CD1c-positive myeloid dendritic cell (primary cell): Measurements from ENCODE around the gene SPATA33.
A peak's percentile ranks its signal among the peaks of the same experiment; 100 is the strongest.
"Not testable (repeated sequence)": the region's sequence is repeated elsewhere in the genome, so short reads cannot be mapped to it uniquely, and the experiment has no call there.

Experiments used
- DNase-seq: peaks from one replicate; pipeline ENCODE4 v3.0.0-alpha.2; 2016; ENCODE audit errors: extremely low spot score

Gene SPATA33

DNA sequence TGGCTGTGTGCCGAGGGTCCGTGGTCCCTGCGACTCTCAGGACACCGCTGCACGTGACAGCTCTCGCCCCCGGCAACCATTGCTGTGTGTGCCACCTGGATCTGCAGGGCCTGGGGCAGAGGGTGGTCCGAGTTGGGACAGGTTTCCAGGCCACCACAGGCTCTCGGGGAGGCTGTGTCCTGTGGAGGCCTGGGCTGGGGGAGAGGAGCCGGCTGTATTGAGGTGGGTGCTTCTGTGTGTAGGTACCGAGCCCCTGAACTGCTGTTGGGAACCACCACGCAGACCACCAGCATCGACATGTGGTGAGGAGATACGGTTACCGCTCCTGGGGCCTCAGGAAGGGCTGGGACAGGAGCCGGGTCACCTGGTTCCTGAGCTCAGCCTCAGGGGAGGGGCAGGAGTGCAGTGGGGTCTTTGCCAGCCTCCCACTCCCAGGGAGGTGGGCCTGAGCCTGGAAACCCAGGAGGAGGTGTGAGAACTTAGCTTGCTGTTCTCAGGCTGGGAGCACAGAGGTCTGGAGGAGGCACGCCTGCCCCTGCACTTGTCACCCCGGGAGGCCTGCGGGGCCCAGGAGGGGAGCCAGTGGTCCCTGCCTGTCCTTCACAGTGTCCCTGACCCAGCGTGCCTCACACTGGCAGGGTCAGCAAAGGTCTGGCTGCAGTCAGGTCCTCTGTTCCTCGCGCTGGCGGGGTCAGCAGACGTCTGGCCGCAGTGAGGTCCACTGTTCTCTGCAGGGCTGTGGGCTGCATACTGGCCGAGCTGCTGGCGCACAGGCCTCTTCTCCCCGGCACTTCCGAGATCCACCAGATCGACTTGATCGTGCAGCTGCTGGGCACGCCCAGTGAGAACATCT lies 36.5 kb downstream of the SPATA33 start:
- DNase-seq, result no peak

DNA sequence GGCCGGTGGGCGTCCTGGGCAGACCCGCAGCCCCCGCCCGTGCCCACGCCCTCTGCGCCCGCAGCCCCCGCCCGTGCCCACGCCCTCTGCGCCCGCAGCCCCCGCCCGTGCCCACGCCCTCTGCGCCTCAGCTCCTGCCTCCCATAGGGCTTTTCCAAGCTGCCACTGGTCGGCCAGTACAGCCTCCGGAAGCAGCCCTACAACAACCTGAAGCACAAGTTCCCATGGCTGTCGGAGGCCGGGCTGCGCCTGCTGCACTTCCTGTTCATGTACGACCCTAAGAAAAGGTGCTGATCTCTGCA lies 37.1 kb downstream of the SPATA33 start:
- DNase-seq, result not testable (repeated sequence)

DNA sequence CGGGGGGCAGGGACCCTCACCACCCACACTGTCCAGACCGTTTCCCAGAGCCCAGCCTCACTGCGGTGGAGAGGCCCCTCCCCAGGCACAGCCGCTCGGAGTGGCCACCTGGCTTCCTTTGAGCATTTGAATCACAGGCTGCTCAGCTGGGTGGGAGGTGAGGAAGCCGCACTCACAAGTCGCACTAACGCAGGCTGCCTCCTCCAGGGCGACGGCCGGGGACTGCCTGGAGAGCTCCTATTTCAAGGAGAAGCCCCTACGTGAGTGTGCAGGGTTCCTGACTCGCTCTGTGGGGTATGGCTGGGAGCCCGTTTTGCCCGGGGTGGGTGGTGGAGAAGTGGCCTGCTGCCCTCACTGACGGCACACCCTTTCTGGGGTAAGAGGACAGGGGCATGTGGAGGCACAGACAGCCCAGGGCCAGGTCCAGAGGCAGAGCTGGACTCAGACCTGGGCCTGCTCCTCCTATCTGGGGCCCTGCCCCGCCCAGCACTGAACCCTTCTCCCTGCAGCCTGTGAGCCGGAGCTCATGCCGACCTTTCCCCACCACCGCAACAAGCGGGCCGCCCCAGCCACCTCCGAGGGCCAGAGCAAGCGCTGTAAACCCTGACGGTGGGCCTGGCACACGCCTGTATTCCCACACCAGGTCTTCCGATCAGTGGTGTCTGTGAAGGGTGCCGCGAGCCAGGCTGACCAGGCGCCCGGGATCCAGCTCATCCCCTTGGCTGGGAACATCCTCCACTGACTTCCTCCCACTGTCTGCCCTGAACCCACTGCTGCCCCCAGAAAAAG lies 37.6 kb downstream of the SPATA33 start:
- no peak for DNase-seq

DNA sequence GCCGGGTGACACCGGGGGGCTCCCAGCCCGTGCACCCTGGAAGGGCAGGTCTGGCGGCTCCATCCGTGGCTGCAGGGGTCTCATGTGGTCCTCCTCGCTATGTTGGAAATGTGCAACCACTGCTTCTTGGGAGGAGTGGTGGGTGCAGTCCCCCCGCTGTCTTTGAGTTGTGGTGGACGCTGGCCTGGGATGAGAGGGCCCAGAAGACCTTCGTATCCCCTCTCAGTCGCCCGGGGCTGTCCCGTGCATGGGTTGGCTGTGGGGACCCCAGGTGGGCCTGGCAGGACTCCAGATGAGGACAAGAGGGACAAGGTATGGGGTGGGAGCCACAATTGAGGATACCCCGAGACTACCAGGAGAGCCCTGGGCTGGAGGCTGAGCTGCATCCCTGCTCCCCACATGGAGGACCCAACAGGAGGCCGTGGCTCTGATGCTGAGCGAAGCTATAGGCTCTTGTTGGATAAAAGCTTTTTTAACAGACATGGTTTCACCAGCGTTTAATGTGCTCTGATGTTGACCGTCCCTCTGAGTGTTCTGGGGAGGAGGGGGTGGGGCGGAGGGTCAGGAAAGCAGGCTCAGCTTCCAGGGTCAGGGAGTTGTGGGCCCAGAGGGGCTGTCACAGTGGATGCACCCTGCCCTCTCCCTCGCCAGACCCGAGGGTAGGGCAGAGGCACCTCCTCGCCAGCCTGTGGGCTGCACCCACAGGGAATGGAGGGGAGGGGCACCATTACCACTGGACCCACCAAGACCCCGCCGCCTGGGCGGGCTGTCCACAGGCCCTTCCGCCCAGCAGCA lies 38.4 kb downstream of the SPATA33 start:
- no peak for DNase-seq

DNA sequence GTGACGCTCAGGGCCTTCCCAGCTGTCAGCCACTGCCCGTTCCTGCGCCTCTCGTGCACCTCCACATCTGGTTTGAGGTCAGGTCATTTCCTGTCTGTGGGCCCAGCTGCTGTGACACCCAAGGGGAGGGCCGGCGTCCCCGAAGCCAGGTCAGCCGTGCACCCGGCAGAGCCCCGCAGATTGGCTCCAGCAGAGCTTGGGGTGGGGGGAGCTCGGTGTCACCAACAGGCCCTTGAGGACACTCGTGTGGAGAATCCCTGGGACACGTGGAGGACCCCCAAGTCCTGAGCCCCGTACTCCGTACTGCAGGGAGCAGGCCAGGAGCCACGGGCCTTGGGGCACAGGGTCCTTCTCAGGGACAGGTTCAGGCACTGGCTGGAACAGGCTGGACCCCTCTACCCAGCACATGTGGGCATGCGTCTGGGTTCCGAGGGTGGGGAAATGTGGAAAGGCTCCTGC lies 39.1 kb downstream of the SPATA33 start:
- DNase-seq, result no peak

DNA sequence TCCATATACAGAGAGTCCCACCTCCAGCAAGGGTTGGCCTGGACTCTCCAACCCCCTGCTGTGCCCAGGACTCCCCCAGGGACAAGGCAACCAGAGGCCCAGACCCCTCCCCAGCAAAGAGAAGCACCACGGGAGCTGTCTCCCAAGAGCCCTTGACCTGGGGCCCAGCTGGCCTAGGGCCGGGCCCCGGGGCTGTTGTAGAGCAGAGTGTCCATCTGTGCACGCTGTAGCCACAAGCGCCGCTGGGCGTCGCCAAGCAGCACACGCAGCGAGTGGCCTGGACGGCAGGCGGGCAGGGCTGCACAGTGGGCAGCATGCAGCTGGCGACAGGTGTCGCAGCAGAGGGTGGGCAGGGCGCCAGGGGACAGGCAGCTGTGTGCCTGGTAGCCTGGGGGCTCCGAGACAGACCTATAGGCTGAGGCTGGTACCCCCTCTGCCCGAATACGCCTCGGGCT lies 39.6 kb downstream of the SPATA33 start:
- DNase-seq, result no peak

DNA sequence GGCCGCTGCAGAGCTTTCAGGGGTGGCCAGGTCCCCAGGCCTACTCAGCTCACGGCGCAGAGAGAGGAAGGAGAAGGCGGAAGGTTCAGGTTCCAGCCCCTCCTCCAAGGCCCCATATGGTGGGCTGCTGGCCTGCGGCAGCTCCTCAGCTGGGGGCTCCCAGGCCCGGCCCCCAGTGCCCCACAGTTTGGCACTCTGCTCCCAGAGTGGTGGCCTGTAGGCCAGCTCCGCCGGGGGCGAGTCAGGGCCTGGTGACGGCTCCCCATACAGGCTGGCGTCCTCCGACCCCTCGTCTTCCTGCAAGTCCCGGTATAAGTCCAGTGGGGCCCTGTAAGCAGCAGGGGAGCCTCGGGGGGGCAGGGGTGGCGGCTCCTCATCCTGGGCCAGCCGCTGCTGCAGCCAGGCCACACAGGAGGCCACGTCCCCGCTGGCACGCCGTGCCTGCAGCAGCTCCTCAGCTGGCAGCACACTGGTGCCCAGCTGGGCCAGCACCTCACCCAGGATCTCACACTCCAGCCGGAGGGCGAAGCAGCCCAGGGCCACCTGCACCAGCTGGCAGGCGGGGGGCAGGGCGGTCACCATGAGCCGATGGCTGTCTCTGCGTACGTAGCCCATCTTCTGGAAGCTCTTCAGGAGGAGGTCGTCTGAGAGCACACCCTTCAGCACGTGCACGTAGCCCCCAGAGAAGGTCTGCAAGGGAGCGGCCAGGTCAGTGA lies 40.1 kb downstream of the SPATA33 start:
- no peak for DNase-seq

DNA sequence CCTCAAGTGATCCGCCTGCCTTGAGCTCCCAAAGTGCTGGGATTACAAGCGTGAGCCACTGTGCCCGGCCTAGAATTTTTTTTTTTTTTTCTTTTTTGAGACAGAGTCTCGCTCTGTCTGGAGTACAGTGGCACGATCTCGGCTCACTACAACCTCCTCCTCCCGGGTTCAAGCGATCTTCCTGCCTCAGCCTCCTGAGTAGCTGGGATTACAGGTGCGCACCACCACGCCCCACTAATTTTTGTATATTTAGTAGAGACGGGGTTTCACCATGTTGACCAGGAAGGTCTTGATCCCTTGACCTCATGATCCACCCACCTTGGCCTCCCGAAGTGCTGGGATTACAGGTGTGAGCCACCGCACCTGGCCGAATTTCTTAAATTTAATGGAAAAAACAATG lies 41.1 kb downstream of the SPATA33 start:
- DNase-seq, result not testable (repeated sequence)

DNA sequence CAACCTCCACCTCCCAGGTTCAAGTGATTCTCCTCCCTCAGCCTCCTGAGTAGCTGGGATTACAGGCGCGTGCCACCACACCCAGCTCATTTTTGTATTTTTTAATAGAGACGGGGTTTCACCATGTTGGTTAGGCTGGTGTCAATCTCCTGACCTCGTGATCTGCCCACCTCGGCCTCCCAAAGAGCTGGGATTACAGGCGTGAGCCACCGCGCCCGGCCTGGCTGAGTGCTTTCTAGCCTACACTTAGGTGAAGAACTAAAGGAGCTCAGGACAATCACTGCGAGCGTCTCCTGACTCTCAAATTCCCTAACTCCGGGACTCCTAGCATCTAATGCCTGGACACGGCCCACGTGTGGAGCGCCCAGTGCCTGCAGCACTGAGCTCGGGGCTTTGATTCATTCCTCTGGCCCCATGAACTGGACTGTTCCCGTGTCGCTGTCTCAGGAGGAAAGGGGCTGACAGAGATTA lies 42.0 kb downstream of the SPATA33 start:
- not testable (repeated sequence) for DNase-seq

DNA sequence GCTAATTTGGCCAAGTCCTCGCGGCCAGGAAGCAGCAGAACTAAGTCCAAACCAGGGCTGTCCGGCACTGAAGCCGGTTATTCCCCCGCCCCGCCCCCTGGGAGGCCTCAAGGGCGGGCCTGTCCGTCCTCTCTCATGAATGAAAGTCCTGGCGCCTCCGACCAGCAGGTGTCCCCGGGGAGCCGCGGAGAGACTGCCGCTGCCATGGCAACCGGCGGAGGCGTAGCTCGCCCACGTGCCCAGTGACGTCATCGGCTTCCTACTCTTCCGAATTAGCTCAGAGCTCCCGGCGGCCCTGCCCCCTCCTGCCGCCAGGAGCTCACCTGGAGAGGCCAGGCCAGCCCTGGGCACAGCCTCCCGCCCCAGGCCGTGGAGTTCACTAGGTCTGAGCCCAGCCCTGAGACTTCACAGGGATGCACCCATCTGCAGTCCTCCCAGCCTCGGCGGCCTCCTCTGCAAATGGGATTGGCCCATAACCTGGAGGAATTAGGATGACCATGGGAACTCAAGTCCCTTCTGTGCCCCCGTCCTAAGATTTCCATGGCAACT lies 42.5 kb downstream of the SPATA33 start:
- DNase-seq, result peak; percentile 99

DNA sequence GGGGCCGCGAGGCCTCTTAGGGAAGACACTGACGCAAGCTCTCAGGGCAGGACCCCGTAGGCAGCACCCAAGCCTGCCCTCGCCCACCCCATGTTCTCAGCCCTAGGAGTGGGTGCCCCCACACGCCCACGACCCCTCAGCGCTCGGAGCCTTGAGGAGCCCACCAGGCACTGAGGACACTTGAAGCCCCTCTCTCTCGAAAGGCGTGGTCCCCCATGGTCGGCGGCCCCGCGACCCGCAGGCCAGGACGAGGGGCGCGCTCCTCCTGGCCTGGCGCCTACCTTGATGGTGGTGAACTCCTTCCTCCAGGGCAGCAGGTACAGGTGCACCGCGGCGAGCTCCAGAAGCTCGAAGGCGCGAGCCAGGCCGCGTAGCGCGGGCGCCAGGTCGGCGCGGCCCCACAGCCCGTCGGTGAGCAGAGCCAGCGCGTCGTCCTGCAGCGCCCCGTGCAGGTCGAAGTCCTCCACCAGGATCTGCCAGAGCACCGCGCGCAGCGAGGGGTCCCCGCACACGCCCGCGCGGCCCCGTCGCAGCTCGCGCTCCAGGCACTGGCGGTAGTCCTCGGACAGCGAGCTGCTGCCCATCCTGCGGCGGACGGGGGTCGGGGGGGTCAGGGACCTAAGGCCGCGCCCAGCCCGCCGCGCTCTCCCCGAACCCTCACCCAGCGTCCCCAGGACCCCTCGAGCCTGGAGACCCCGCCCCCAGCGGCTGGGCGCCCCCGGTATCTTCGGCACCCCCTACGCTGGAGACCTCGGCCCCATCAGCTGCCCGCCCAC lies 43.2 kb downstream of the SPATA33 start:
- peak; percentile 52 for DNase-seq

DNA sequence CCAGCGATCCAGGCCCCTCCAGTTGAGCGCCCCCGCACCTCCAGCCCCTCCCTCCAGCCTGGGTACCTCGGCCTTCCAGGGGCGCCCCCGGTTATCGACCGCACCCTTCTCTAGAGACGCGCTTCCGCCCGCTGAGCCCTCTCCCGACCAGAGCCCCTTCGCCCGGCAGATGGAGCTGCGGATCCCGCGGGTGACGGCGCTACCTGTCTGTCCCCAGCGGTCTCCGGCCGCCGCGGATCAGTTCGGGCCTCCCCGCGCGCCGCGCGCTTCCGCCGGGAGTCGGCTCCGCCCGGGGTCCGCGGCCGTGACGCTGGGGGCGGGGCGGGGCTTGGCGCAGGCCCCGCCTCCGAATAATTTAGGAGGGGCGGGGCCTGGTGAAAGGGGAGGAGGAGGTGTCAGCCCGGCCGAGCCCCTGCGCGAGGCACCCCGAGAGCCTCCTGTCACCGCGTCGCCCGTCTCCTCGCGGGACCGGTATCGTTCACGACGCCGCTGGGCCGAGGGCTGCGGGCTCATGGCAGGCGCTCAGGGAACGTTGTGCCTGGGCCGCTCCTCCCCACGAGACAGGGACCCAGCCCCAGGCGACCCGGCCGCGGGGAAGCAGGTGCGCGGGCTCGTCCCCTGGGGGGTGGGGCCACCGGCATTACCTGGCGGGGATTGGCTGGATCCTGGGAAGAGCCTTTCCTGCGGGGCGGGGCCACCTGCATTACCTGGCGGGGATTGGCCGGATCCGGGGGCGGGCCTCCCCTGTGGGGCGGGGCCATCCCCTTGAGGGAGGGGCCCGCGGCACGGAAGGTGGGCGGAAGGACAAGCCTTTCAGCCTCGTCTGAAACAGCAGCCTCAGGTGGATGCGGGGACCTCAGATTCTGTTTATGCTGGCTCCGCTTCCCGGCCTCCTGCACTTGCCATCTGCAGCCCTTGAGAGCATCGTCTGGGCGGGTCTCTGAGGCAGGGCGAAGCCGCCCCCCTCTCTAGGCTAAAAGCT lies 44.1 kb downstream of the SPATA33 start, which contains the start of gene SPATA2L:
Gene SPATA2L, minus strand, starts transcription at position 281 of the 982 bp plus-strand sequence. CDS start 473 bp downstream, outside the sequence.
- peak; percentile 97 for DNase-seq

DNA sequence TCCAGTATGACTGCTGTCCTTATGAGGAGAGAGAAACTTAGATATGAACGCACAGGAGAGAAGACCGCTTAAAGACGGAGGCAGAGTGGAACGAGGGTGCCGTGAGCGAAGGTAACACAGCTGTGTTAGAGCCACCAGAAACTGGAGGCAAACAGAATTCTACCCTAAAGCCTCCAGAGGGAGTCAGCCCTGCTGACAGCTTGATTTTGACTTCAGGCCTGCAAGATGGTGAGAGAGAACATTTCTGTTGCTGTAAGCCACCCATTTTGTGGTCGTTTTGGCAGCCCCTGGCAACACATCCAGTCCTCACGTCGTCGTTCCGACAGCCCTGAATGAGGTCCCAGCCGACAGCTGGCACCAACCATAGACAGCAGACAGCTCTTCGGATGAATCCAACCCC lies 46.6 kb downstream of the SPATA33 start:
- DNase-seq, result no peak

DNA sequence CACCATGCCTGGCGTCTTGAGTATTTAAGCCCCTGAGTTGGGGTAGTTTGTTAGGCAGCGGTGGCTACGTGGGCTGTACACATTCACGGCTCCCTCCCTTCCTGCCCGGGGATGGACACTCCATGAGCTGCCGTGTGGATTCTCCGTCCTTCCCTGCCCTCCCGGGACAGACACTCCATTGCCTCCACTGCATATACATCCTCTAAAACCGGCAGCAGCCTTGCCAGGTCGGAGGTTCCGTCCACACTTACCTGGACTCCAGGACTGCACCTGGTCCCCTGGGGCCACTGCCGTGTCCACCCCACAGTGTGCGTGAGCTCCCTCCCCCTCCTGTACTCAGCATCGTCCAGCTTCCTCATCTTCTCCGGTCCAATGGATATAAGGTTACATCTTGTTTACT lies 47.4 kb downstream of the SPATA33 start:
- DNase-seq, result no peak

DNA sequence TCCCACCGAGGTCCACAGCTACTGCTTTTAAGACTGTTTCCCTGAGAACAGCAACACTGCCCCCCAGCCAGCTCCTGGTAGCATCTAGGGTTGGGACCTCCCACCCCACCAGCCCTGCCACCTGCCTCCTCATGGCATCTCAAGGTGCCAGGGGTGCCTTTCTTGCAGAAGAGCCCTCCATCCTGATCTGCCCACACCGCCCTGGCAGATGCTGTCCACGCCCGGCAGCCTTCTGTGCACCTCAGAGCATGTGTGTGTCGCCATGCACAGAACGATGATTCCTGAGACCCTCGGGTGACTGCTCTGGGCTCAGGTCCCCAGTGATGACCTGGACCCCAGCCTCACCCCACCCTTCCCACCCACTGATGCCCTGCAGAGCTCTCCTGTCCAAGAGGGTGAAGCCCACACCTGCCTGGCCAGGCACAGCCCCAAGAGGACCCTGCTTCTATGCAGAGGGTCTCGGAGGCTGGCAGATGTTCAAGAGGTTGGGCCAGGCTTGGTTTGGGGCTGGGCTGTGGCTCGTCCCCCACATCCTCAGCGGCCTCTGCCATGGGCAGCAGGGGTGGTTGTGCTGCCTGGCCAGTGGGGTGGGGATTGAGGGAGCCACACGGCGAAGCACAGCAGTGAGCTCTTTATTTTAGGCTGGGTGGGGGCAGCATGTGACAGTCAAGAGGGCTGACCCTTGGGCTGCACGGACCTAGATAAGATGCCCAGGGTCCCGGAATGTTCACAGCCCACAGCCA lies 49.1 kb downstream of the SPATA33 start:
- DNase-seq, result no peak

DNA sequence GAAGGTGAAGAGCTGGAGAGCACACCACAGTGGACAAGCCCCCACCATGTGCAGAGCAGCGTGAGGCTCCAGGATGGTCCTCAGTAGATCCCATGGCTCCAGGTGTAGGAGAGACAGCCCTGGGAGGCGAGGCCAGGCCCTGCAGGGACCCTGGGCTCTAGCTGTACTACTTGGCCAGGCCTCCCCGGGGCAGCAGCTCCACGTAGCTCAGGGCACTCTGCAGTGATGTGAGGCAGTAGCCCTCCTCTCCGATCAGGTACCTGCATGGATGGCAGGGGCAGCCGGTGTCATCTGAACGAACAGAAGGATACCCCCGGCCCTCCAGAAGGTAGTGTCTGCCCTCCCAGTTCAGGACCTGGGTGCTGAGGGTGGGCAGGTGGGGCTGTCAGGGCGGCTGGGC lies 50.1 kb downstream of the SPATA33 start:
- DNase-seq, result no peak

DNA sequence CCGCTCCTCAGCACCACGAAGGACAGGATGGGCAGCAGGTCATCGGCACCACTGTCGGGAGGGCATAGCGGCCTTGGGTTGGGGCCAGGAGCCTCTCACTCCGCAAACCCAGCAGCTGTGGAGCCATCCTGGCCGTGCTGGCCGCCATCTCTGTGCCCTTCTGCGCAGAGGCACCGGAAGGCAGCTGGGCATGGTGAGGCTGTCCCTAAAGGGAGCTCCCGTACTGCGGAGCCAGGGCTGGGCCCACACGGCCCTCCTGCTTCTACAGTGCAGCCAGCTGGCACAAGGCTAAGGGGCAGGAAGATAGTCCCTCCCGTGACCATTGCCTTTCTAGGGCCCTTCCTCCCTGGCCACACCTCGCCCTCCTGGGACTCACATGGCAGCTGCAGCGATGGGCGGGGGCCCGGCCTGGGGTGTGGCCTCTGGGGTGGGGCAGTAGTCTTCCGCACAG lies 50.9 kb downstream of the SPATA33 start:
- DNase-seq, result no peak

DNA sequence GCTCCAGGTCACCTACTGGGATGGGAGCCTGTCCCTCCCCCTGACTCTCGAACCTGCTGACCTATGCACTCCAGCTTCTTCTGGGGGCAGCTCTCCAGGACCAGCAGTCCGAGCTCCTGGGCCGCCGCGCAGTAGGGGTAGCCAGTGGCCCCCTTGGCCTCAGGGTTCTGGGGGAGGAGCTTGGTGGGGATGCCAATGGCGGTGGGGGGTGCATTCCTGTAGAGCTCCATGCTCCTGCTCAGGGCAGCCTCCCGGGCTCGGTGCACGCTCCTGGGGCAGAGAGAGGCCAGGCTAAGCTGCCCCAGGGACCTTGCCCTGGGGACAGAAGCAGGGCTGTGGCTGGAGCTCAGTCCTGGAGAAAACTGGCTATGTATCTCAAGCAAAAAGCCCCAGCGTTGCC lies 51.5 kb downstream of the SPATA33 start:
- no peak for DNase-seq
